H9 (cell line): ENCODE measurements around the gene SLC26A9. TPM values are rescaled to one million over a fixed set of nuclear protein-coding genes. Genes with fewer than 3 reads are reported as not detected.

Source experiments
- DNase-seq: peaks from one replicate; pipeline ENCODE4 v3.0.0-alpha.2; 2017
- H2AFZ ChIP-seq: one replicate; pipeline ENCODE4 v1.6.1; 2013; ENCODE audit warnings: mild to moderate bottlenecking, low read length, control low read depth, moderate library complexity
- H2AK5ac ChIP-seq: 2 replicates; pipeline ENCODE4 v1.6.1; 2013; ENCODE audit warnings: low read length, control low read depth, mixed read lengths; ENCODE audit not compliant: insufficient read length
- H2BK120ac ChIP-seq: one replicate; pipeline ENCODE4 v1.6.1; 2013; ENCODE audit warnings: low read depth, mild to moderate bottlenecking, low read length, control low read depth, inconsistent platforms; ENCODE audit not compliant: poor library complexity, severe bottlenecking
- H2BK12ac ChIP-seq: 2 replicates; pipeline ENCODE4 v1.6.1; 2013; ENCODE audit warnings: low read length, control low read depth, mixed read lengths, low read depth; ENCODE audit not compliant: insufficient read length
- H2BK15ac ChIP-seq: 2 replicates; pipeline ENCODE4 v1.6.1; 2013; ENCODE audit warnings: low read depth, low read length, control low read depth
- H2BK20ac ChIP-seq: one replicate; pipeline ENCODE4 v1.6.1; 2013; ENCODE audit warnings: low read depth, mild to moderate bottlenecking, low read length, control low read depth, inconsistent platforms; ENCODE audit not compliant: poor library complexity, severe bottlenecking
- H2BK5ac ChIP-seq: 2 replicates; pipeline ENCODE4 v1.6.1; 2013; ENCODE audit warnings: low read length, control low read depth, mixed read lengths; ENCODE audit not compliant: insufficient read length
- H3K14ac ChIP-seq: 2 replicates; pipeline ENCODE4 v1.6.1; 2013; ENCODE audit warnings: low read length, control low read depth; ENCODE audit not compliant: insufficient read depth
- H3K18ac ChIP-seq: 2 replicates; pipeline ENCODE4 v1.6.1; 2013; ENCODE audit warnings: low read depth, mild to moderate bottlenecking, mixed read lengths, low read length, control low read depth; ENCODE audit not compliant: insufficient read length
- H3K23ac ChIP-seq: 2 replicates; pipeline ENCODE4 v1.6.1; 2013; ENCODE audit warnings: low read length, control low read depth, mixed read lengths, low read depth; ENCODE audit not compliant: insufficient read length
- H3K23me2 ChIP-seq: 2 replicates; pipeline ENCODE4 v1.6.1; 2013; ENCODE audit warnings: low read depth, mild to moderate bottlenecking, mixed read lengths, low read length, control low read depth; ENCODE audit not compliant: insufficient read length, poor library complexity, severe bottlenecking
- H3K27ac ChIP-seq: 2 replicates; pipeline ENCODE4 v1.5.1; 2013; ENCODE audit warnings: low read length, control low read depth, mixed read lengths, low read depth; ENCODE audit not compliant: insufficient read length
- H3K27me3 ChIP-seq: 2 replicates; pipeline ENCODE4 v1.6.1; 2013; ENCODE audit warnings: low read length, control low read depth, inconsistent platforms; ENCODE audit not compliant: insufficient read depth
- H3K4ac ChIP-seq: 2 replicates; pipeline ENCODE4 v1.6.1; 2013; ENCODE audit warnings: low read depth, mild to moderate bottlenecking, control low read depth, inconsistent platforms, low read length, moderate library complexity
- H3K4me1 ChIP-seq: 2 replicates; pipeline ENCODE4 v1.6.1; 2013; ENCODE audit warnings: low read length, control low read depth, inconsistent platforms; ENCODE audit not compliant: insufficient read depth
- H3K4me2 ChIP-seq: 2 replicates; pipeline ENCODE4 v1.6.1; 2013; ENCODE audit warnings: low read length, control low read depth, mixed read lengths; ENCODE audit not compliant: insufficient read length, insufficient read depth
- H3K56ac ChIP-seq: 2 replicates; pipeline ENCODE4 v1.6.1; 2013; ENCODE audit warnings: low read depth, mild to moderate bottlenecking, mixed read lengths, low read length, control low read depth; ENCODE audit not compliant: insufficient read length
- H3K79me1 ChIP-seq: 2 replicates; pipeline ENCODE4 v1.6.1; 2013; ENCODE audit warnings: low read depth, mild to moderate bottlenecking, moderate library complexity, low read length, control low read depth, inconsistent platforms; ENCODE audit not compliant: insufficient read depth, poor library complexity, severe bottlenecking
- H3K79me2 ChIP-seq: 2 replicates; pipeline ENCODE4 v1.6.1; 2013; ENCODE audit warnings: low read length, control low read depth, inconsistent platforms; ENCODE audit not compliant: insufficient read depth
- H3K9ac ChIP-seq: 2 replicates; pipeline ENCODE4 v1.6.1; 2013; ENCODE audit warnings: low read length, control low read depth, mixed read lengths; ENCODE audit not compliant: insufficient read length; ENCODE audit errors: extremely low read depth
- H3K9me3 ChIP-seq: one replicate; pipeline ENCODE4 v1.6.1; 2013; ENCODE audit warnings: low read depth, low read length, inconsistent platforms; ENCODE audit not compliant: control insufficient read depth
- H3T11ph ChIP-seq: one replicate; pipeline ENCODE4 v1.6.1; 2013; ENCODE audit warnings: mild to moderate bottlenecking, low read length, control low read depth, inconsistent platforms
- H4K20me1 ChIP-seq: one replicate; pipeline ENCODE4 v1.6.1; 2013; ENCODE audit not compliant: control insufficient read depth, insufficient read length, insufficient read depth
- H4K5ac ChIP-seq: 2 replicates; pipeline ENCODE4 v1.6.1; 2013; ENCODE audit warnings: low read depth, mild to moderate bottlenecking, mixed read lengths, low read length, control low read depth; ENCODE audit not compliant: insufficient read length
- H4K8ac ChIP-seq: replicated peaks from 2 replicates; pipeline ENCODE4 v1.6.1; 2013; ENCODE audit warnings: low read length, control low read depth, mixed read lengths, low read depth; ENCODE audit not compliant: insufficient read length
- H4K91ac ChIP-seq: 2 replicates; pipeline ENCODE4 v1.6.1; 2013; ENCODE audit warnings: low read depth, mild to moderate bottlenecking, moderate library complexity, mixed read lengths, low read length, control low read depth; ENCODE audit not compliant: insufficient read length
- H3K27ac Mint-ChIP-seq, 3 experiments: 2 replicates in 2 of 3; 3 replicates in 1 of 3; pipeline ENCODE4 v1.8.0; 2020 to 2021; ENCODE audit warnings: mixed read lengths in 3 of 3, mild to moderate bottlenecking in 1 of 3, moderate library complexity in 1 of 3
- H3K27me3 Mint-ChIP-seq: 2 replicates; pipeline ENCODE4 v1.8.0; 2021; ENCODE audit warnings: low read depth, mild to moderate bottlenecking, moderate library complexity, mixed read lengths
- H3K36me3 Mint-ChIP-seq, 3 experiments: 2 replicates in 2 of 3; 3 replicates in 1 of 3; pipeline ENCODE4 v1.8.0; 2020 to 2021; ENCODE audit warnings: low read depth in 3 of 3, mixed read lengths in 3 of 3; ENCODE audit not compliant: insufficient read depth in 1 of 3
- H3K4me1 Mint-ChIP-seq, 2 experiments: 2 replicates each; pipeline ENCODE4 v1.8.0; 2020; ENCODE audit warnings: mixed read lengths in 2 of 2
- H3K4me3 Mint-ChIP-seq, 2 experiments: 2 replicates in 1 of 2; 3 replicates in 1 of 2; pipeline ENCODE4 v1.8.0; 2020 to 2021; ENCODE audit warnings: mild to moderate bottlenecking in 2 of 2, mixed read lengths in 2 of 2, moderate library complexity in 1 of 2
- H3K9me3 Mint-ChIP-seq, 2 experiments: 2 replicates in 1 of 2; 3 replicates in 1 of 2; pipeline ENCODE4 v1.8.0; 2020; ENCODE audit warnings: mild to moderate bottlenecking in 2 of 2, mixed read lengths in 2 of 2, moderate library complexity in 1 of 2
- WGBS: extraction: QIAGEN DNeasy Blood & Tissue Kit; methylation state at CpG from one replicate; pipeline ENCODE4 v1.1.7; 2013; ENCODE audit warnings: missing lambda C conversion rate, low lambda C conversion rate, mixed read lengths; ENCODE audit not compliant: insufficient read length; ENCODE audit errors: extremely low coverage; 5-methylcytosine and 5-hydroxymethylcytosine counted together
- total RNA-seq: library from RNA; stranded (reverse); gene quantifications from 2 replicates; pipeline ENCODE4 v1.2.1, GENCODE V29; 2021
- TF ChIP-seq, protein P1 (sequence below): fragments of 200-600 bp; sonication (generic); conservative IDR thresholded peaks from 3 replicates; pipeline ENCODE4 v1.8.0; 2021; ENCODE audit warnings: antibody characterized with exemption, mild to moderate bottlenecking

The SLC26A9 gene
- total RNA-seq, 1 experiment from 2014 or later: not detected

DNA sequence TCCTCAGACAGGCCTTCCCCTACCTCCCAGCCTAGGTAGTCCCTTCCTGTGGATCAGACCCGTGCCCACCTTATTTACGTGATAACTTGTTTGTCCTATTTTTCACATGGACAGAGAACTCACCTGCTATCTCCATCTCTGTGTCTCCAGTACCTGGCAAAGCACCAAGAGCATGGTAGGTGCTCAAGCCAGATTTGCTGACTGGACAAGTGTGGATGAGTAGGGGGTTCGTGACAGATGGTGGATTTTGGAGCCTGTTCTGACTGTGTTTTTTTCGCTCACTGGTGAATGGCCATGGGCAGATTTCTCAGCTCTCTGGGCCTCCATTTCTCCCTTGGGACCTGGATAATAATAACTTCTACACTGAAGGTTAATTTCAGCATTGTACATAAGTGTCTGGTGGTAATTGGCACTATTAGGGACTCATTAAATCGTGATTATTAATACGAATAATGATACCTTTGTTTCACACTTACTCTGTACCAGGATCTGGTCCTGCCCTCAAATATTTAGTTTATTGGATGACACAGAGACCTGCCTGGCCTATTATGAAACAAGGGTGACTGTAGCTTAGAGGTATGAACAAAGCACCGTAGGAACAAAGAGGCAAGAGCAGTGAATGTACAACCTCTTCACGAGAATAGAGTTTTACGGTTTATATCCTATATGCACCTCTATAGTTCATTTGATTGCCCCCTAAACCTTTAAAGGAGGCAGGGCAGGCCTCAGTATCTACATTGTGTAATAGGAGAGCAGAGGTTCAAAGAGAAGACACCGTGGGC lies 24.5 kb upstream of the SLC26A9 start:
- no peak overlapping the region for H4K91ac ChIP-seq
- no peak for DNase-seq
- Mint-ChIP-seq H3K4me1 (peaks cover 14 to 21% of the 10 kb centered on the region in 2 experiments), H3K9me3 (no peaks in the 10 kb centered on the region; a peak in 2 of 5 replicates), H3K27ac (peak overlapping the region in 2 of 3 experiments; percentile 58 to 85; a peak in 2 of 7 replicates), H3K4me3 (no peak overlapping the region), H3K27me3 (no peaks in the 10 kb centered on the region), H3K36me3 (no peaks in the 10 kb centered on the region)
- no peak overlapping the region for H2BK120ac ChIP-seq
- no peak overlapping the region for H3K23ac ChIP-seq
- no peak overlapping the region for H3K14ac ChIP-seq
- H2AK5ac ChIP-seq: no peak overlapping the region
- TF ChIP-seq, protein P1, sequence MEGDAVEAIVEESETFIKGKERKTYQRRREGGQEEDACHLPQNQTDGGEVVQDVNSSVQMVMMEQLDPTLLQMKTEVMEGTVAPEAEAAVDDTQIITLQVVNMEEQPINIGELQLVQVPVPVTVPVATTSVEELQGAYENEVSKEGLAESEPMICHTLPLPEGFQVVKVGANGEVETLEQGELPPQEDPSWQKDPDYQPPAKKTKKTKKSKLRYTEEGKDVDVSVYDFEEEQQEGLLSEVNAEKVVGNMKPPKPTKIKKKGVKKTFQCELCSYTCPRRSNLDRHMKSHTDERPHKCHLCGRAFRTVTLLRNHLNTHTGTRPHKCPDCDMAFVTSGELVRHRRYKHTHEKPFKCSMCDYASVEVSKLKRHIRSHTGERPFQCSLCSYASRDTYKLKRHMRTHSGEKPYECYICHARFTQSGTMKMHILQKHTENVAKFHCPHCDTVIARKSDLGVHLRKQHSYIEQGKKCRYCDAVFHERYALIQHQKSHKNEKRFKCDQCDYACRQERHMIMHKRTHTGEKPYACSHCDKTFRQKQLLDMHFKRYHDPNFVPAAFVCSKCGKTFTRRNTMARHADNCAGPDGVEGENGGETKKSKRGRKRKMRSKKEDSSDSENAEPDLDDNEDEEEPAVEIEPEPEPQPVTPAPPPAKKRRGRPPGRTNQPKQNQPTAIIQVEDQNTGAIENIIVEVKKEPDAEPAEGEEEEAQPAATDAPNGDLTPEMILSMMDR: no peak
- H2BK12ac ChIP-seq: no peak overlapping the region
- no peak overlapping the region for H3K9ac ChIP-seq
- H2BK5ac ChIP-seq: no peak overlapping the region
- no peak overlapping the region for H3K4ac ChIP-seq
- no peak overlapping the region for H3K27ac ChIP-seq
- no peaks in the 10 kb centered on the region for H4K20me1 ChIP-seq
- no peaks in the 10 kb centered on the region for H3K9me3 ChIP-seq
- no peaks in the 10 kb centered on the region for H3K23me2 ChIP-seq
- H2BK20ac ChIP-seq: no peak overlapping the region
- no peak overlapping the region for H3K56ac ChIP-seq
- no peak overlapping the region for H3K4me2 ChIP-seq
- no peaks in the 10 kb centered on the region for H3K27me3 ChIP-seq
- no peaks in the 10 kb centered on the region for H3K4me1 ChIP-seq
- H4K8ac ChIP-seq: no peak overlapping the region
- H4K5ac ChIP-seq: no peak overlapping the region
- no peak overlapping the region for H2BK15ac ChIP-seq
- H3K18ac ChIP-seq: no peak overlapping the region
- H2AFZ ChIP-seq: no peak overlapping the region
- no peaks in the 10 kb centered on the region for H3K79me1 ChIP-seq
- H3T11ph ChIP-seq: no peak overlapping the region
- WGBS: no CpG with 5 or more reads among the region's 10 CpGs
- no peaks in the 10 kb centered on the region for H3K79me2 ChIP-seq
